ENCODE data around the gene TMEM187. TPM values are rescaled to one million over a fixed set of nuclear protein-coding genes. Genes with fewer than 3 reads are reported as not detected.

TMEM187 gene
- total and polyA plus RNA-seq, 4 donors, result 1.8 to 11.4 (median 5.9) TPM

GRCh38 chrX:153969904-153970356, 2.6 kb upstream of the TMEM187 start:
- no peaks in the 10 kb centered on the region for H3K27me3 ChIP-seq (ENCODE audit: control insufficient read depth in 3 of 3, insufficient read depth in 3 of 3, low read length in 2 of 3)
- no peak for TF ChIP-seq CTCF (IDR thresholded peaks at IDR 0.05; ENCODE audit: control extremely low read depth, extremely low read depth)
- H3K4me3 ChIP-seq, result peak overlapping the region; percentile 26
- ATAC-seq (ENCODE audit: insufficient read depth, low FRiP score) (no peak), DNase-seq (peak in 2 of 3 donors; percentile 61 to 73)
- peaks cover 0 to 4% (median 0%) of the 10 kb centered on the region in 4 donors for H3K9me3 ChIP-seq (ENCODE audit: control insufficient read depth in 4 of 4, insufficient read depth in 3 of 4, low read length in 3 of 4)
- peak overlapping the region in 1 of 2 donors; percentile 38 for H3K27ac ChIP-seq (ENCODE audit: low read depth in 1 of 2, low read length in 1 of 2)
- H3K36me3 ChIP-seq (ENCODE audit: control insufficient read depth in 4 of 4, insufficient read depth in 4 of 4, low read length in 4 of 4), result peaks cover 0 to 6% (median 0%) of the 10 kb centered on the region in 4 donors
- WGBS, 2 donors, result 1 to 15% methylated on average over 19 to 26 of the region's 26 CpGs
- H3K4me1 ChIP-seq (ENCODE audit: control insufficient read depth in 5 of 5, insufficient read depth in 5 of 5, low read length in 5 of 5), result peaks cover 0 to 45% (median 10%) of the 10 kb centered on the region in 5 donors
- H3K9ac ChIP-seq (ENCODE audit: insufficient read depth in 1 of 2, low read length in 2 of 2), result peak overlapping the region in 1 of 2 donors; percentile 11

DNA sequence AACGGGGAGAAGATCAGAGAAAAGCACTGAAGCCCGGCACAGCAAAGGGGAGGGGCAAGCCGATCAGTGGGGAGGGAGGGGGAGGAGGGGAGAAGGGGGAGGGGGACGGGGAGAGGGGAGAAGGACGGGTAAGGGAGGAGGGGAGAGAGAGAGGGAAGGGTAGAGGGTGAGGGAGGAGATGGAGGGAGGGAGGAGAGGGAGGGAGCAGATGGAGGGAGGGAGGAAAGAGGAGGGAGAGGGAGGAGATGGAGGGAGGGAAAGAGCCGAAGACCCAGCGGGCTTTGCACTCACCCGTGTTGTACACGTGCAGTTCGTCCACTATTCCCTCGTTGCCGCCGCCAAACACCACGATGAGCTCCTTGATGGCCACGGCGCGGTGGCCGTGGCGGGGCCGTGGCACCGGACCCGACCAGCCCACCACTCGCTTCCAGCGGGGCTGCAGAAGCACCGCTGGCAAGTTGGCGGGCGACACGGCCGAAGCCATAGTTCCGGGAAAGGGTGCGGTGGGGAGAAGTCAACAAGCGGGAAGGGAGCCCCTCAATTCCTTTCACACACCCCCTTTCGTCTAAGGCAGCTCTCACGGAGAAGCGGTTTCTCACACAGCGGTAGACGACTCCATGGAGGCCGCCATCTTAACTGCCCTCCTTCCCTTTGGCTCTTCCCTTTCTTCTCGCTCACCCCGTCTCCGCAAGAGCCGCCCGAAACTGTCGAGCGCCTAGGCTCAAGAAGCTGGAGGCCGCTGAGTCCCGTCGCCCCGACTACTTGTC, 2.0 kb upstream of the TMEM187 start:
- H3K27ac ChIP-seq (ENCODE audit: low read depth in 1 of 2, low read length in 1 of 2), result peak overlapping the region; percentile 88 to 98
- peak; percentile 72 to 88 (median 76) for DNase-seq
- WGBS, 2 donors, result 1 to 10% methylated on average over 13 to 49 of the region's 49 CpGs

GRCh38 chrX:153971124-153971449, 1.5 kb upstream of the TMEM187 start:
- no peak for TF ChIP-seq CTCF (IDR thresholded peaks at IDR 0.05; ENCODE audit: control extremely low read depth, extremely low read depth)
- peak; percentile 87 to 93 (median 91) for DNase-seq
- H3K4me3 ChIP-seq, result peak overlapping the region; percentile 85
- no peaks in the 10 kb centered on the region for H3K27me3 ChIP-seq (ENCODE audit: control insufficient read depth in 3 of 3, insufficient read depth in 3 of 3, low read length in 2 of 3)
- peak; percentile 57 for ATAC-seq (ENCODE audit: insufficient read depth, low FRiP score)
- H3K4me1 ChIP-seq (ENCODE audit: control insufficient read depth in 5 of 5, insufficient read depth in 5 of 5, low read length in 5 of 5), result peaks cover 0 to 45% (median 10%) of the 10 kb centered on the region in 5 donors
- H3K27ac ChIP-seq (ENCODE audit: low read depth in 1 of 2, low read length in 1 of 2), result peak overlapping the region; percentile 88 to 98
- peaks cover 0 to 4% (median 0%) of the 10 kb centered on the region in 4 donors for H3K9me3 ChIP-seq (ENCODE audit: control insufficient read depth in 4 of 4, insufficient read depth in 3 of 4, low read length in 3 of 4)
- peak overlapping the region; percentile 95 to 99 for H3K9ac ChIP-seq (ENCODE audit: insufficient read depth in 1 of 2, low read length in 2 of 2)
- 0 to 7% methylated on average over 11 to 34 of the region's 34 CpGs for WGBS, 2 donors
- peaks cover 0 to 6% (median 0%) of the 10 kb centered on the region in 4 donors for H3K36me3 ChIP-seq (ENCODE audit: control insufficient read depth in 4 of 4, insufficient read depth in 4 of 4, low read length in 4 of 4)

More for the DNA sequence above, 2.0 kb upstream of the TMEM187 start:
- Histone ChIP-seq H3K36me3 (ENCODE audit: control insufficient read depth in 4 of 4, insufficient read depth in 4 of 4, low read length in 4 of 4) (peaks cover 0 to 6% (median 0%) of the 10 kb centered on the region in 4 donors), H3K9ac (ENCODE audit: insufficient read depth in 1 of 2, low read length in 2 of 2) (peak overlapping the region; percentile 68 to 95), H3K27me3 (ENCODE audit: control insufficient read depth in 3 of 3, insufficient read depth in 3 of 3, low read length in 2 of 3) (no peaks in the 10 kb centered on the region), H3K9me3 (ENCODE audit: control insufficient read depth in 4 of 4, insufficient read depth in 3 of 4, low read length in 3 of 4) (peaks cover 0 to 4% (median 0%) of the 10 kb centered on the region in 4 donors), H3K4me1 (ENCODE audit: control insufficient read depth in 5 of 5, insufficient read depth in 5 of 5, low read length in 5 of 5) (peaks cover 0 to 45% (median 10%) of the 10 kb centered on the region in 5 donors), H3K4me3 (peak overlapping the region; percentile 85)
- no peak for ATAC-seq (ENCODE audit: insufficient read depth, low FRiP score)
- no peak for TF ChIP-seq CTCF (IDR thresholded peaks at IDR 0.05; ENCODE audit: control extremely low read depth, extremely low read depth)

Measured in lung (tissue), 12 donors.